NCI-H2196 treated with DMSO at 0.1 percent for 48 hours (cell line): ENCODE data around the gene MOK.

Experiments used
- DNase-seq: peaks from one replicate; lab custom pipeline; 2025; ENCODE audit not compliant: unreplicated experiment; lab: John Stamatoyannopoulos, UW

Gene MOK

DNA sequence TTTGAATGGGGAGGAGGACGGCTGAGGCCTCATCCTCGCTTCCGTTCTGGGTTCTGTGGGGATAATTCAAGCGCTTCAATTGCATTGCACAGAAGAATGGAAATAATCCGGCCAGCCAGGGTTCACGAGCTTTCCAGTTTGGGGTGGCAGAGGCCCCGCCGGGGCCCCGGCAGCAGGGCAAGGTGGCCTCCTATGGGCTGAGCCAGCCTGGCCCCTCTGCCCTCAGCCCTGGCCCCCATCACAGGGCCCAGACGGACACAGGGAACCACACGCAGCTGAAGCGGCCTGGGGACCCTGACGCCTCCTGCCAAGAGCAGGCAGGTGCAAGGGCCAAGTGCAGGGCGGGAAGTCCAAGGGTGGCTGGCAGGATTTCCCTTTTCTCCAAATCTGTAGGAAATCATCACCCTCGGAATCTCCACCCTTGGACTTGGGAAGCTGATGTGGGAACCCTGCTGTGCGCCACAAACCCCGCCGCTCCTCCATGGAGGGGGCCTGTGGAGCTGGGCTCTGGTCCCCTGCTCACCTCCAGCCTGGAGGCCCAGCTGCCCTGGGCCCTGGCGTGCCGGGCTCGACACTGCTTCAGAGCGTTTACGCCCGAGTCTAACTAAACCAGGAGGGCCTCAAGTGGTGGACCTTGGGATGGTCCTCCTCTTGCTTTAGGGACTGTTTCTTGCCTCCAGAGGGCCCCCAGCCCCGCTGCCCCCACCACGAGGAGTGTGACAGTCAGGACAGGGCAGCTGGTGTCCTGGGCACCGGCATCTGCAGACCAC, 78.4 kb downstream of the MOK start:
- no peak for DNase-seq

DNA sequence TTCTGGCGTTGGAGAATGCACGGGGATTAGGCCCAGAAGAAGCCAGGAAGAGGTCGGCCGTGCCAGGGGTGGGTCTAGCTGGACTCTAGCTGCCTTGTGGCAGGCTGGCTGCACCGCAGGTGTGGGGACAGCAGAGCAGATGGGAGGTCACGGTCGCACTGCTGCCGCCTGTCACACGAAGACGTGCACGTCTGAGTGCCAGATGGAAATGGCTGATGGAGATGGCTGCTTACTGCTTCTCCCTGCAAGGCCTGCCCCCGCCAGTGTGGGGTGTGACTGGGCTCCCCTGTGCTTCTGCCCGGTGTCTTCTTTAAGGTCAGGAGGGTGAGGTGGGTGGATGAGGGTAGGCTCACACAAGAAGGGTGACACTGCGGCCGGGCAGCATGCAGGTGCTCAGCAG, 79.0 kb downstream of the MOK start:
- no peak for DNase-seq

DNA sequence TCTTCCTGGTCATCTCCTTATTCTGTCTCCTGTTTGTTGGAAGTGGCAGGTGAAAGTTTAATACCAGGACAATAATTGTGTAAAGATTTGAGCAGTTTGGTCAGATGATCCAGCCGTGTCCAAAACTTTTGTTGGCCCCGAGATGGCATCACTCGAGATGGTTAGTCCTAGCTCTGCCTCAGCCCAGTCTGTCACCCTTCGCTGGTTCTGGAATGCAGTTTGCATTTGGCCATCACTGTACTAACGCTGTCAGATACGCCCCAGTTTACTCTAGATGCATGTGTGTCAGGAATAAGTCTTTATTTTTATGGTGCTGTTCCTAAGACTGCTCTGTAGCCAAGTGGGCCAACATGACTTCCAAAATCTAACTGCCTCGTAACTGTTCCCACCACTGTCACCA, 79.6 kb downstream of the MOK start:
- no peak for DNase-seq

DNA sequence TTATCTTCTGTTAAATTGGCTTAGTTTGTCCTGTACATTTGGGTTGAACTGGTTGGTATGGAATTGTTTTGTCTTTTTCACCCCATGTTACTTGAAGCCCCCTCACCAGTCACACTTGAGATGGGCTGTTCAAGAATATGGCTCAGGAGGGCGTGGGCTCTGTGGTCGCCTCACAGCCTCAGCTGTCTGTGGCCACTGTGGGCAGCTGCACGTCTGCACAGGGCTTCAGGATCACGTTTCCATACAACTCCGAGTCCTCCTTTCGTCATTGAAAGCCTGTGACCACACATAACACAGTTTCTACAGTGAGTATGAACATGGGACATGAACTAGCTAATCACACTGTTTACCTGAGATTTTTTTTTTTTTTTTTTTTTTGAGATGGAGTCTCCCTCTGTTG, 81.3 kb downstream of the MOK start:
- DNase-seq = no peak

DNA sequence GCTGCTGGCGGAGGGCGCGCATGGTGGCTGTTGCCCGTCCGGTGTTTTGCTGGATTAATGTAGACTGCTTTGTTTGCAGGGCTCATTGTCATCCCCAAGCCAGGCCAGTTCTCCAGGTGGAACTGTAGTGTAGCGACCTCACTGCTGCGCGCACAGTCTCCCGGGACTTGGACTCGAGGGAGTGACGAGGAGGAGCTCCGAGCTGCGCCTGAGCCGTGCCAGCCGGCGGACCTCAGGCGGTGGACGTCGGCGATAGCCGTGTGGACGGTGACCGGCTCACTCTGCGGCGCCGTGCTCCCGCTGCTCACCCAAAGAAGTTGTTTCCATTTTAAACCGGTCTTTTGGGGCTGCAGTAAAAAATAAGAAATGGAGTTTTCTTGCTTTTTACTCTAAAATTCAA, 82.2 kb downstream of the MOK start:
- no peak for DNase-seq

DNA sequence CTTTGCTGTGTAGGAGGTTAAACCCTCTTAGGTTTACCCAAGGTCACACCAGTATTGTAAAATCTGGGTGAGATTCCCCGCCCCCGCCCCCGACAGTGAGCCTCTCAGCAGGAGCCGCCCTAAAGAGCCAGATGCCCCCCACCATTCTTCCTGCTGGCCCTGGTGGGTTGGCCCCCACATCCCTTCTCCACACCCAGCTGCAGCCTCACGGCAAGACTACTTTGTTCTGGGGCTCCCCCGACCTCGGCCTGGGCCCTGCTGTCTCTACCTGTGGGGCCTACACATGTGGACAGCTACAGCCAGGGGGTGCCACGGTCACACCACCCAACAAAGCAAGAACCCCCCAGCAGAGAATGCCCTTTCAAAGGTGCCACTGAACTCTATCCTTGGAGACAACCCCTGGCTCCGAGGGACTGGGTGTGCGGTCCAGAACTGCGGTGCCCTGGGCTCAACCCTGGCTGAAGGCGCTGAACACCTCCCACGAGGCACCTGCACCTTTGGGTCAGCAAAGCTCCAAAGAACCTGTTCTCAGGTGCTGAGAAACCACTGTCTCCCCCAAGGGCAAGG, 82.9 kb downstream of the MOK start:
- DNase-seq = no peak

DNA sequence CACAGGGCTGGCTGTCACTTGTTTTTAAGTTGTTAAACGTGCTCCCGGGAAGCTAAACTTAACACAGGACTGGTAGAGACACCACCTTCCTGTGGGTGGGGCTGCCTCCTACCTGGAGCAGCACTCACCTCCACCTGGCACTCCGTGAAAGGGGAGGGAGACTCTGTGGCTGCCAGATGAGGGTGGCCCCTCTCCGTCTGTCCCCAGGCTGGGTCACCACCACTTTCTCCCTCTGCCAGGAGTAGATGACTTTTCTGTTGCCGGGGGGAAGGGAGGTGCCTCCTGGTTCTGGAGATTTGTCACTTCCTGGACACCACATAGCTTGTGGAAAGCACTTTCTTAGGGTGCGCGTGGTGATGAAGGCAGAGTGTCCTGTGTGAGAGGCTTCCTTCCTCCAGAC, 83.9 kb downstream of the MOK start:
- DNase-seq = no peak

DNA sequence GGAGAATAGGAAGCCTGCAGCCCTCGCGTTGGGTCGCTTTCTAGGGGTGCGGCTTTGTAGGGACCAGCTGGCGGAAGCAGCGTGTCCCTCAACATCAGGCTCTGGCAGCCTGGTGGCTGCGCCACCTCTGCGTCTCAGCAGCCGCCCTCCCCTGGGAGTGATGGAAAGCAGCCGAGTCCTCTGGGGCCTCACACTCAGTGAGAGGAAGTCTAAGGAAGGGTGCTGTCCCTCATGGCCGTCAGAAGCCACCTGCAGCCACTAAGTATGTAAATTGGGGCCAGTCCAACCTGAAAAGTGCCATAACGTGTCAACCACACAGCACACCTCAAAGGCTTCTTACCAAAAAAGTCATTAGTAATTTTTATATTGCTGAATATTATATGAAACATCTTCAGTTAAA, 84.9 kb downstream of the MOK start:
- DNase-seq = no peak

DNA sequence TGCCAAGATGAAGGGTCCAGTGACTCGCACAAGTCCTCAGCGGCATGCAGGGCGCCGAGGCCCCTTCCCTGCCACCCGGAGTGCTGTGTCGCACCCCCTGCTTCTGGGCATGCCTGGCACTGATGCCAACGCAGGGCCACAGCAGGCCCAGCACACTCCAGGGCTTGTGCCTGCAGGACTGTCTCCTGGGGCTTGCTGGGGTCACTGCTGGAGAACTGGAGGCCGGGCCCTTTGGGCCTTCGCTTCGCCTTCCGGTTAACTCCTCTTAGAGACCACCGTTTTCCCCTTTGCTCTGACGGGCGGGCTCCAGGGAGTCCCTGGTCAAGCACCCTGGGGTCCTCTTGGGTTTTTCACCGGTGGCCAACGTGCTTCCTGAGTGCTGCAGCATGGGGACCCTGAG, 85.6 kb downstream of the MOK start:
- no peak for DNase-seq

DNA sequence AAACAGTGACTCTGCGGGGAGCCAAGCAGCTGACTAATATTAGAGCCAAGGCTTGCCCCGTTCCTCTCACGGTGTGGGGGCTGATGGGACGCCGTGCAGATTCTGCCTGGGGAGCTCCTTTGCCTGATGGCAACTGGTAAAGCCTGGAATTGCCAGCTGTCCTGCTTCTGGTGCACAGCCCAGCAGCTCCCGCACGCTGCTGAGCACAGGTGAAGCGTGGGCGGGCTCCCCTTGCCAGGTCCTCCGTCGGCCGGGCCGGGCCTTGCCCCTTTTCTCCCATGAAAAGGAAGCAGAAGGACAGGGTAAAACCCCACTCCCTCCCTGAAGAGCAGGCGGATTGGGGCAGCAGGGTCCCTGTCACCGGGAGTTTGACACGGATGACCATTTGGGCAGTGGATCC, 86.3 kb downstream of the MOK start:
- DNase-seq = no peak

DNA sequence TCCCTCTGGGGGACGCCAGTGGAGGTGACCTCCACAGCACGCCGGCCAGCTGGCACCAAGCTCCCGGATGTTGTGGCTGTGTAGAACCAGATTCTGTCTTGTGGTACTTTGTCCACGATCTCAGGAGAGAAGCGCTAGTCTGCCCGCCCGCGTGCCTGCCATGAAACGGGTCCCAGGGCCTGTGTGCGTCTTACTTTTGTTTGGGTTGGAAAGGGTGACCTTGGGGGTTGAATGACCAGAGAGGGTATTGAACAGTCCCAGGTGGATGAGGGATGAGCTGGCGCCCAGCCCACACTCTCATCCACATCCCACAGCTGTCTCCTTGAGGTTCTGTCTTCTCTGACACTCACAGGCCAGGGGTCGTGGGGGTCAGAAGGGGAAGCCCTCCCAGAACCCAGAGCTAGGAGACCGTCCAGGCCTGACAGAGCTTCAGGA, 87.0 kb downstream of the MOK start:
- DNase-seq = no peak

DNA sequence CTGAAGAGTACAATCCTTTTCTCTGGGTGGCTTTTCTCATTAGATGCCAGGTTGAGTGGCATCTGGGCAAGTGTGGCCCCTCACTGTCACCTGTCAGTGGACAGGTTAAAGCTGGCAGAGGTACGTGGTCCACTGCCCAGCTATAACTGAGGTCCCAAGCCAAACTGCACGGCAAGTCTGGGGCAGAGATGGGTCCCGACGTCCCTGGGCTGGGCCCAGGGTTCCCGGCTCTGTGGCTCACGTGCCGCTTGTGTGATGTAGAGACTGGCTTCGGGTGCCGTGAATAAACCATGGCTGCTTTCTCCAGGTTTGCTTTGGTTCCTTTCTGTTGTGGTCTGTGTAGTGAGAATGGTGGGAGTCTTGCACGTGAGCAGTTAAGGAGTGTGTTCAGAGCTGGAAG, 87.6 kb downstream of the MOK start:
- no peak for DNase-seq

DNA sequence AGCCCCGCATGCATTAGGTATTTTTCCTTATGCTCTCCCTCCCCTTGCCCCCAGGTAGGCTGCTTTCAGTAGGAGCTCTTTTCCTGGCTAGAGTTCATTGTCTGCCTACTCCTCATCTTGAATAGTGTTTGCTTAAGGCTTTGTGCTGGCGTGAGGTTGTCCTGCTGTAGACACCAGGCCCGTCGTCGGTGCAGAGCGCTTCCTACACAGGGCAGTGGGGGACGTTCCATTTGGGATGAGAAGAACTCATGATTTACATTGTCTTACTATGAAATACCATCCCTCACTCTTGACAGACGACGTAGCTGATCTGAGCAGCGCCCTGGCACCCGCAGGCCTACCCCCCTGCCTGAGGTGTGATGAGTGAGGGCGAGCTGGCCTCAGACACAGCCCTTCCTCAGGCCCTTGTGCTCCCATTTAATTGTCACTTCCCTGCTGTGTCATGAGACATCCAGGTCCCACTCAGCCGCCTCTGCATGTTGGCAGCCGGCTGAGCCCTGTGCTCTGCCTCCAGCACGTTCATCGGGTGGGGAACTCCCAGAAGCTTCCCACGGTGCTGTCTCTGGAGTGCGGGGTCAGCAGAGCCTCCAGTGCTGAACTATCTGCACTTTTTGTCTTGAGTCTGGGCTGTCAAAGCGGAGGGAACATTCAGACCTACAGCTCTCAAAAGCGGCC, 89.3 kb downstream of the MOK start:
- no peak for DNase-seq

DNA sequence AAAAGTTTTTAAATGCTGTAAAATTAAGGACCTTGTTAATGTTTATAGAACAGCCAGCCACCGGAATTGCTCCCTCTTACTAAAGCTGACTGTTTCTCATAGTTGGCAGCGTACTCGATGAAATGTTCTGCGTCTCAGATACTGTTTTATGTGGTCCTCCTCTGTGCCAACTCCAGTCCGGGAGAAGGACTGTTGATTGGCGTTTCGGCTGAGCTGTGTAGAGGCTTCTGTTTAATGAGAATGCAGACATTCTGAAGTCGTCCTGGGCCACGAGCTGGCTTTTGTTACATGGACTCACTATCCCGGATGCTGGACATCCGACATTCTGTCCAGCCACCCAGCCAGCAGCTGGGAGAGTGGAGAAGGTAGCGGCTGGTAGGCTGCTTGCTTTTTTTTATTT, 89.9 kb downstream of the MOK start:
- DNase-seq = no peak

DNA sequence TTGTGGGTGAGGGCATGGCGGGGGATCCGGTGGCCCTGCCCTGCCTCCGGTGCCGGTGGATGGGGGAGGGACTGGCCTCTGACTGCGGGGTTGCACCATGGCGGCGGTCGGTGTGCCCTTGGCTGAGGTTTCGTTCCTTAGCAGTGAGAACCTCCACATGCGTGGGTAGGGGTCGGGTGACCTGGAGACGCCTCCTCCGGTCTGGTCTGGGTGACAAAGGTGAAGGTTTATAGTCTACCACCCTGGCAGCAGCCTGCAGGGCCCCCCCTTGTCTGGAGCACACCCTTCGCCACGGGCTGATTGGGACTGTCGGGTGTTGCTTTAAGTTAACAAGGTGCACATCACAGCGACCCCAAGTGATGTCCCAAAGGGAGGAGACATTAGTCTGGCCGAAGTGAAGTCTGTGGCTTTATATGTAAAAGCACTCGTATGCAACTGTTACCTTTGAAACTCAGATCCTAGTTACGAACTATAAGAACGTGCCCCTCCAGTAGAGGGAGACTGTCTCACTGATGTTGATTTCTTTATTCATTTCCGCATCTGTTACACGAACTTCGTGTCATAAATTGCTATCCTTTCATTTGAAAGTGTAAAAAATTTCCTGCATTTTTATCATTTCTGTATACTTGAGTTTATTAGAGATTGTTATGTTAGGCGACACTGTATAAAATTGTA, 90.8 kb downstream of the MOK start:
- DNase-seq = no peak

DNA sequence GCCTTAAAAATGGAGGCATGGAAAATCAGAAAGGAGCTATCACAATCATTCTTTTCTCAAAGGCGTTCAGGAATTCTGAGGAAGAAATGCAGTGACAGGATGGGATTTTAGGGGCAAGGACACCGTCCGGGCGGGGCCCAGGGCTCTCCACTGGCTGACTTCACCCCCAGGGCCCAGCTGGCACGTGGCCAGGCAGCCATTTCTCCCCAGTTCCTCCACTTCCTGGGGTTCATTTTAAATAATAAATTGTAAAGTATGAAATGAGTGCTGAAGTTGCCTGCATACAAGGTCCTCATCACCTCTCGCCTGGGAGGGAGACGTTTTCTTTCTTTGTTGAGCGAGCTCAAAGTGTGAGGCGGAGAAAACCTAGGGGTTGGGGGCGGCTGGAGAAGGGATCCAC, 91.5 kb downstream of the MOK start:
- DNase-seq = no peak

DNA sequence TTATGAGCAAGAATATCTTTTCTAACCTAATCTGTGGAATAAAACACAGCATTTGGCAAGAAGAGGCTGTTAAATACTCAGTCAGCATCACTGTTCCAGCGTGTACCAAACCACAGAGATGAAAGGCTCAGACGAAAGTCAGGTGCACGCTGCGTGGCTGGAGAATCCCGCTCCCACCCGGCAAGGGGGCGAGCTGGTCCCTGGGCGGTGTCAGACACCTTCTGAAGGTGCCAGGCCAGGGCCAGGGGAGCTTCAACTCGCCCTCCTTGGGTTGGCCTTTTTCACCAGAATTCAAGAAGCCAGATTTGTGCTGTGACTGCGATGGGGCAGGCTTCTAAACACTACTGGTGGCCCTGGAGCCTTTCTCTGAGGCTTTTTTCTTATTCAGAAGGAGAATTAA, 92.1 kb downstream of the MOK start:
- DNase-seq = no peak

DNA sequence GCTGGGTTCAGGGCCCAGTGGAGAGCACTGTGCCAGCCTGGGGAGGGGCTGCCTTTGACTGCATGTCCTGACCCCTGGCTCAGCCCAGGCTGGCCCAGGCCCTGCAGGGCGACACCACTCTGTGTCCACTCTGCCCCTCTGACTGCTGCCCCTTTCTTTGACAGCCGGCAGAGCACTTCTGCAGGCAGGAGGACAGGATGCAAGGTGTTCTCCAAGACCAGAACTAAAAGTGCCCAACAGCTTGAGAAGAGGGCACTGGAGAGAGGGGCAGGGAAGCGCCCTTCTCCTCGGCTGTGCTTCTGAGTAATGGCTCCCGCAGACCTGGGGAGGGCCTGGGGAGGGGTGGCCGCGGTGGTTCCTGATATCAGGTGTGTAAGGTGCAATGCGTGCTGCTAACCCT, 92.6 kb downstream of the MOK start:
- DNase-seq = no peak

DNA sequence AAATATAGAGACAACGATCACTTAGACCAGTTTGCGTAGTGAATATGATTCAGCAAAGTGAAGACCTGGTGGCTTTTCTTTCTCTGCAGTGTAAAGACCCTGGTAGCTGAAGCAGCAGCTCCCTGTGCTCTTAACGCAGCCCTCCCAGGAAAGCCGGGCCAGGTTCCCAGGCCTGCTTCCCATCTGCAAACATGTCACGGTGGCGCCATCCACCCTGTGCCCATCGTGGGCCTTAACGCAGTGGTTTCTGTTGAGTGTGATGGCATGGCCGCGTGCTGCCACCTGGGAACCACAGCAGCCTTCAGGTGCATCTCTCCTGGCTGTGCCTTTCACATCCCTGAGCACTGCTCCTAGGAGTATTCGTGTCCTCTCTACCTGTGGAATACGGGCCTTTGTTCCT, 93.7 kb downstream of the MOK start:
- DNase-seq = no peak

DNA sequence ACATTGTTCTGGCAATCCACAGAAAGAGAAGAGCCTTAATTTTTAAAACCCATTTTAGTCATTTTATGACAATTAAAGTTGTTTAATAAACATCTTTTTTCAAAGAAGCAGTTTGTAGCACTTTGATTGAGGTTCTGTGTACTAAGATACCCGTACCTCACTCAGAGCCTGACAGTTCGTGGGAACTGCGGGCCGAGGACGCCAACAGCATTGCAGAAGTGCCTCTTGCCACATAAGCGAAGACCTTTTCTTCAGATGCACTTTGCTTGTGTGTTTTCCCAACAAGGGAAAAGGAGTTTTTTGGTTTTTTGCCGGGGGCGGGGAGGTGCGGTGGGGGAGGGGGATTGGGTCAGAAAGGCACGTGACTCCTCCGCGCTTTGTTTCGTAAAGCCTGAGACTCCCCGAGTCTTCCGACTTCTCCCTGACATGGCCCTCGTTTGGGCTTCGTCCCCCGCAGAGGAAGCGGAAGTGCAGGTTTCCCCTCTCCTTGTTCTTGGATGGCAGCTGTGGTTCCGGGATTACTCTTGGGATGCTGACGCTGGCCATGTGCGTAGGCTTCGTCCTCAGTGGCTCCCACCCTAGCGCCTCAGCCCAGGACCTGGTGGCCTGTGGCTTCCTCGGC, 94.4 kb downstream of the MOK start:
- no peak for DNase-seq

DNA sequence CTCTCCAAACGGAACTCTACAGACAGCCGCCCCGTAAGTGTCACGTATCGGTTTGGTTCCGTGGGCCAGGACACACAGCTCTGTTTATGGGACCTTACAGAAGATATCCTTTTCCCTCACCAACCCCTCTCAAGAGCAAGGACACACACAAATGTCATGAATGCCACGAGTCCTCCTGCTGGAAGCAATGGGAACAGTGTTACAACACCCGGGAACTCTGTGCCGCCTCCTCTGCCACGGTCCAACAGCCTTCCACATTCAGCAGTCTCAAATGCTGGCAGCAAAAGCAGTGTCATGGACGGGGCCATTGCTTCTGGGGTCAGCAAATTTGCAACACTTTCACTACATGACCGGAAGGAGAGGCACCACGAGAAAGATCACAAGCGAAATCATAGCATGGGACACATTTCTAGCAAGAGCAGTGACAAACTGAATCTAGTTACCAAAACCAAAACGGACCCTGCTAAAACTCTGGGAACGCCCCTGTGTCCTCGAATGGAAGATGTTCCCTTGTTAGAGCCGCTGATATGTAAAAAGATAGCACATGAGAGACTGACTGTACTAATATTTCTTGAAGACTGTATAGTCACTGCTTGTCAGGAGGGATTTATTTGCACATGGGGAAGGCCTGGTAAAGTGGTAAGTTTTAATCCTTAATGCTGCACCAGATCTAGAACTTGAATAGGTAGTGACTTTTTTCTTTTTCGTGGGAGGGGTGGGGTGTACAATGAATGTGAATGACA, 95.6 kb downstream of the MOK start:
- no peak for DNase-seq
